K562 (cell line): Measurements from ENCODE around the gene OCEL1. TPM values are rescaled to one million over a fixed set of nuclear protein-coding genes. Genes with fewer than 3 reads are reported as not detected.

Experiments used
- MYNN ChIP-seq, 2 experiments: sonication (generic); formaldehyde crosslinking in 1 of 2; IDR thresholded peaks; 2 replicates each; pipeline versions ENCODE4 v1.5.0 to v1.6.1; 2016 to 2020; ENCODE audit warnings: antibody characterized with exemption in 1 of 2, missing genetic modification reagents in 1 of 2
- NCOA6 ChIP-seq: fragments of 450-650 bp; IDR thresholded peaks from 2 replicates; pipeline ENCODE4 v1.6.1; 2017; ENCODE audit warnings: mild to moderate bottlenecking
- ZBTB9 ChIP-seq: fragments of 450-650 bp; formaldehyde crosslinking; IDR thresholded peaks from 2 replicates; pipeline ENCODE4 v1.4.0; 2020; ENCODE audit warnings: mild to moderate bottlenecking, moderate library complexity
- polyA plus RNA-seq, 8 experiments: library from polyadenylated mRNA; depleted of rRNA in 4 of 8; stranded (reverse) in 5 of 8; unstranded in 3 of 8; fragments of >200 nt; fragmentation: Nextera tagmentation in 2 of 8; fragmentation: Illumina TruSeq in 1 of 8; extraction: Ambion mirVana in 2 of 8; extraction: Trizol in 1 of 8; gene quantifications; 2 replicates each; pipeline versions ENCODE4 v1.2.1 to v1.2.3, GENCODE V29; 2011 to 2014; ENCODE audit warnings: inconsistent platforms in 1 of 8, missing spikeins in 1 of 8
- total RNA-seq, 7 experiments: library from RNA; depleted of rRNA in 6 of 7; stranded (reverse); fragments of >200 nt in 6 of 7; fragmentation: Illumina TruSeq in 2 of 7; extraction: Trizol in 2 of 7; gene quantifications; 2 replicates each; pipeline versions ENCODE4 v1.2.1 to v1.2.3, GENCODE V29; 2011 to 2021; ENCODE audit warnings: low replicate concordance in 1 of 7
- TF ChIP-seq, protein P1 (sequence below): fragments of 150-350 bp; conservative IDR thresholded peaks from 2 replicates; pipeline ENCODE4 v1.6.1; 2014; ENCODE audit warnings: low read length
- TF ChIP-seq, protein P2 (sequence below), 2 experiments: fragments of 450-650 bp; formaldehyde crosslinking in 1 of 2; IDR thresholded peaks; 2 replicates each; pipeline versions ENCODE4 v1.4.0 to v1.6.1; 2014 to 2020; ENCODE audit warnings: mild to moderate bottlenecking in 2 of 2, borderline replicate concordance in 1 of 2, low read depth in 1 of 2
- TF ChIP-seq, protein P3 (sequence below): fragments of 450-650 bp; IDR thresholded peaks from 2 replicates; pipeline ENCODE4 v1.6.1; 2016; ENCODE audit warnings: borderline replicate concordance

OCEL1 gene
- total and polyA plus RNA-seq, 9 of the 15 experiments (the other 6 are each of a cell fraction or from before 2014, with no cell fraction given): 8.0 to 38.0 (median 12.4) TPM

DNA sequence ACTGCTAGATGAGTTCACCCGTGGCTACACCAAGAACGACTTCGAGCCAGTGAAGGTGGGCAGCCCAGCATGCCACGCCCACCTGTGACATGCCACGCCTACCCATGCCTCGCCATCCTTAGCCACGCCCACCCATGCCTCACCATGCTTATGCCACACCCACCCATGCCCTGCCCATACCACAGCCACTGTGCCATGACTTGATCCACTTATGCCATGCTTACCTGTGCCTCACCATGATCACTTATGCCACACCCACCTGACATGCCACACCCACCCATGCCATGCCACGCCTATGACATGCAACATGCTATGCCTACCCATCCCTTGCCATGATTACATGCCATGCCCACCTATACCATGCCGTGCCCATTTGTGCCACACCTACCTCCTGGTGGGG, 23.8 kb upstream of the OCEL1 start (continued):
- TF ChIP-seq, protein P1, sequence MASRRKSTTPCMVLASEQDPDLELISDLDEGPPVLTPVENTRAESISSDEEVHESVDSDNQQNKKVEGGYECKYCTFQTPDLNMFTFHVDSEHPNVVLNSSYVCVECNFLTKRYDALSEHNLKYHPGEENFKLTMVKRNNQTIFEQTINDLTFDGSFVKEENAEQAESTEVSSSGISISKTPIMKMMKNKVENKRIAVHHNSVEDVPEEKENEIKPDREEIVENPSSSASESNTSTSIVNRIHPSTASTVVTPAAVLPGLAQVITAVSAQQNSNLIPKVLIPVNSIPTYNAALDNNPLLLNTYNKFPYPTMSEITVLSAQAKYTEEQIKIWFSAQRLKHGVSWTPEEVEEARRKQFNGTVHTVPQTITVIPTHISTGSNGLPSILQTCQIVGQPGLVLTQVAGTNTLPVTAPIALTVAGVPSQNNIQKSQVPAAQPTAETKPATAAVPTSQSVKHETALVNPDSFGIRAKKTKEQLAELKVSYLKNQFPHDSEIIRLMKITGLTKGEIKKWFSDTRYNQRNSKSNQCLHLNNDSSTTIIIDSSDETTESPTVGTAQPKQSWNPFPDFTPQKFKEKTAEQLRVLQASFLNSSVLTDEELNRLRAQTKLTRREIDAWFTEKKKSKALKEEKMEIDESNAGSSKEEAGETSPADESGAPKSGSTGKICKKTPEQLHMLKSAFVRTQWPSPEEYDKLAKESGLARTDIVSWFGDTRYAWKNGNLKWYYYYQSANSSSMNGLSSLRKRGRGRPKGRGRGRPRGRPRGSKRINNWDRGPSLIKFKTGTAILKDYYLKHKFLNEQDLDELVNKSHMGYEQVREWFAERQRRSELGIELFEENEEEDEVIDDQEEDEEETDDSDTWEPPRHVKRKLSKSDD: no peak
- TF ChIP-seq ZBTB9 (CRISPR knock-in tag): no peak
- TF ChIP-seq, protein P2, sequence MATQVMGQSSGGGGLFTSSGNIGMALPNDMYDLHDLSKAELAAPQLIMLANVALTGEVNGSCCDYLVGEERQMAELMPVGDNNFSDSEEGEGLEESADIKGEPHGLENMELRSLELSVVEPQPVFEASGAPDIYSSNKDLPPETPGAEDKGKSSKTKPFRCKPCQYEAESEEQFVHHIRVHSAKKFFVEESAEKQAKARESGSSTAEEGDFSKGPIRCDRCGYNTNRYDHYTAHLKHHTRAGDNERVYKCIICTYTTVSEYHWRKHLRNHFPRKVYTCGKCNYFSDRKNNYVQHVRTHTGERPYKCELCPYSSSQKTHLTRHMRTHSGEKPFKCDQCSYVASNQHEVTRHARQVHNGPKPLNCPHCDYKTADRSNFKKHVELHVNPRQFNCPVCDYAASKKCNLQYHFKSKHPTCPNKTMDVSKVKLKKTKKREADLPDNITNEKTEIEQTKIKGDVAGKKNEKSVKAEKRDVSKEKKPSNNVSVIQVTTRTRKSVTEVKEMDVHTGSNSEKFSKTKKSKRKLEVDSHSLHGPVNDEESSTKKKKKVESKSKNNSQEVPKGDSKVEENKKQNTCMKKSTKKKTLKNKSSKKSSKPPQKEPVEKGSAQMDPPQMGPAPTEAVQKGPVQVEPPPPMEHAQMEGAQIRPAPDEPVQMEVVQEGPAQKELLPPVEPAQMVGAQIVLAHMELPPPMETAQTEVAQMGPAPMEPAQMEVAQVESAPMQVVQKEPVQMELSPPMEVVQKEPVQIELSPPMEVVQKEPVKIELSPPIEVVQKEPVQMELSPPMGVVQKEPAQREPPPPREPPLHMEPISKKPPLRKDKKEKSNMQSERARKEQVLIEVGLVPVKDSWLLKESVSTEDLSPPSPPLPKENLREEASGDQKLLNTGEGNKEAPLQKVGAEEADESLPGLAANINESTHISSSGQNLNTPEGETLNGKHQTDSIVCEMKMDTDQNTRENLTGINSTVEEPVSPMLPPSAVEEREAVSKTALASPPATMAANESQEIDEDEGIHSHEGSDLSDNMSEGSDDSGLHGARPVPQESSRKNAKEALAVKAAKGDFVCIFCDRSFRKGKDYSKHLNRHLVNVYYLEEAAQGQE (IDR thresholded peaks at IDR 0.05; ENCODE audit: borderline replicate concordance): no peak
- TF ChIP-seq, protein P2 (CRISPR knock-in tag; IDR thresholded peaks at IDR 0.05; ENCODE audit: low read depth): no peak
- TF ChIP-seq MYNN (IDR thresholded peaks at IDR 0.05): peak; percentile 21; the same call in 1 of the 2 replicates
- no peak for TF ChIP-seq MYNN (CRISPR knock-in tag; IDR thresholded peaks at IDR 0.05)
- TF ChIP-seq NCOA6: no peak
- TF ChIP-seq, protein P3, sequence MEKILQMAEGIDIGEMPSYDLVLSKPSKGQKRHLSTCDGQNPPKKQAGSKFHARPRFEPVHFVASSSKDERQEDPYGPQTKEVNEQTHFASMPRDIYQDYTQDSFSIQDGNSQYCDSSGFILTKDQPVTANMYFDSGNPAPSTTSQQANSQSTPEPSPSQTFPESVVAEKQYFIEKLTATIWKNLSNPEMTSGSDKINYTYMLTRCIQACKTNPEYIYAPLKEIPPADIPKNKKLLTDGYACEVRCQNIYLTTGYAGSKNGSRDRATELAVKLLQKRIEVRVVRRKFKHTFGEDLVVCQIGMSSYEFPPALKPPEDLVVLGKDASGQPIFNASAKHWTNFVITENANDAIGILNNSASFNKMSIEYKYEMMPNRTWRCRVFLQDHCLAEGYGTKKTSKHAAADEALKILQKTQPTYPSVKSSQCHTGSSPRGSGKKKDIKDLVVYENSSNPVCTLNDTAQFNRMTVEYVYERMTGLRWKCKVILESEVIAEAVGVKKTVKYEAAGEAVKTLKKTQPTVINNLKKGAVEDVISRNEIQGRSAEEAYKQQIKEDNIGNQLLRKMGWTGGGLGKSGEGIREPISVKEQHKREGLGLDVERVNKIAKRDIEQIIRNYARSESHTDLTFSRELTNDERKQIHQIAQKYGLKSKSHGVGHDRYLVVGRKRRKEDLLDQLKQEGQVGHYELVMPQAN: no peak
